Urothelium cell line (cell line): Measurements from ENCODE around the gene RORC.
"Not testable (repeated sequence)": the region's sequence is repeated elsewhere in the genome, so short reads cannot be mapped to it uniquely, and the experiment has no call there.

Source experiments
- DNase-seq: peaks from one replicate; pipeline ENCODE4 v3.0.0; 2011; ENCODE audit warnings: low spot score, mixed read lengths
- FAIRE-seq: peaks from 2 replicates; lab custom pipeline; 2011; peaks lifted over from hg19 to GRCh38; lab: Jason Lieb, UNC

The RORC gene

DNA sequence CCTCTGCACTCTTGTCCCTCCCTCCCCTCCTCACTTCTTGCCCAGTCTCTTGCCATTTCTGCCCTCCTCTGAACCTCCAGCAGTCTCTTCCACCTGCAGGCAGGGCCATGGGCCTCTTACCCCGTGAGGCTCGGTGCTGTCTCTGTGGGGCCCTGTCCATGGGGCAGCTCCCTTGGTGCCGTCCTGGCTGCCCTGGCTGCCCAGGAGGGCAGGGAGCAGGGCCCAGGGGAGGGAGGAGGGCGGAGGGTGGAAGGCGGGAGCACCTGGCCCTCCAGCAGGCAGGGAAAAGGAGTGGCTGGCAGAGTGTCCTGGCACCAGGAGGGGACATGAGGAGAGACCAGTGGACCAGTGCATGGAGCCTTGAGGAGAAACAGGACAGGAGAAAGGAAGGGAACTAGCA lies at the start of gene RORC:
RORC (minus strand) TSS at position 198 of the 400 bp plus-strand sequence; CDS start at position 160, 38 bp downstream.
- FAIRE-seq (no peak), DNase-seq (no peak)

DNA sequence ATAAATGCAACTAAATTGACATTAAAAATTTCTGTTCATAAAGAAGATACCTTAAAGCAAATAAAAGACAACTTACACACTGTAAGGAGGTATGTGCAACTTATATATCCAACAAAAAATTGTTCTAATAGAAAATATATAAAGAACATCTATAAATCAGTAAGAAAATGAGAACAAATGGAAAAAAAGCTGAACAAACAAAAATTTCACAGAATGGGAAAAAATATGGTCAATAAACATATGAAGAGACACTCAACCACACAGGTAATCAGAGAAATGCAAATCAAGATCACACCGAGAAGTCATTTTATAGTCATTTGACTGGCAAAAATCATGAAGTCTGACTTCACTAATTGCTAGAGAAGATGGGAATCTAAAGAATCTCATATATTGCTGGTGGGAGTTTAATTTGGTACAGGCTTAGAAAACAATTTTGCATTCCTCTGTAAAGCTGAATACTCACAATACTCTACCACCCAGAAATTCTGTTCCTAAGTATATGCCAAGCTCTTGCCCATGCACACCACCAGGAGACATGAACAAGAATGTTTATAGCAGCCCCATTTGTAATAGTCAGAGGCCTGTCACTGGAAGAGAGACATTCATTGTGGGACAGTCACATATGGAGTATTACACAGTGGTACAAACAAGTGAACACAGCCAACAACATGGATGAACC lies 44.0 kb upstream of the RORC start:
- DNase-seq (no peak), FAIRE-seq (no peak)

DNA sequence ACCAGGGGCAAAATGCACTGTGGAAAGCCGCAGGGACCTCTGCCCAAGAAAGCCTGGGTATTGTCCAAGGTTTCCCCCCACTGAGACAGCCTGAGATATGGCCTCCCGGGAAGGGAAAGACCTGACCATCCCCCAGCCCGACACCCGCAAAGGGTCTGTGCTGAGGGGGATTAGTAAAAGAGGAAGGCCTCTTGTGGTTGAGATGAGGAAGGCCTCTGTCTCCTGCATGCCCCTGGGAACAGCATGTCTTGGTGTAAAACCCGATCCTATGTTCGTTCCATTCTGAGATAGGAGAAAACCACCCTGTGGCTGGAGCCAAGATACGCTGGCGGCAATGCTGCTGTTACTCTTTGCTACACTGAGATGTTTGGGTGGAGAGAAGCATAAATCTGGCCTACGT lies 41.2 kb upstream of the RORC start:
- DNase-seq, FAIRE-seq: not testable (repeated sequence)

DNA sequence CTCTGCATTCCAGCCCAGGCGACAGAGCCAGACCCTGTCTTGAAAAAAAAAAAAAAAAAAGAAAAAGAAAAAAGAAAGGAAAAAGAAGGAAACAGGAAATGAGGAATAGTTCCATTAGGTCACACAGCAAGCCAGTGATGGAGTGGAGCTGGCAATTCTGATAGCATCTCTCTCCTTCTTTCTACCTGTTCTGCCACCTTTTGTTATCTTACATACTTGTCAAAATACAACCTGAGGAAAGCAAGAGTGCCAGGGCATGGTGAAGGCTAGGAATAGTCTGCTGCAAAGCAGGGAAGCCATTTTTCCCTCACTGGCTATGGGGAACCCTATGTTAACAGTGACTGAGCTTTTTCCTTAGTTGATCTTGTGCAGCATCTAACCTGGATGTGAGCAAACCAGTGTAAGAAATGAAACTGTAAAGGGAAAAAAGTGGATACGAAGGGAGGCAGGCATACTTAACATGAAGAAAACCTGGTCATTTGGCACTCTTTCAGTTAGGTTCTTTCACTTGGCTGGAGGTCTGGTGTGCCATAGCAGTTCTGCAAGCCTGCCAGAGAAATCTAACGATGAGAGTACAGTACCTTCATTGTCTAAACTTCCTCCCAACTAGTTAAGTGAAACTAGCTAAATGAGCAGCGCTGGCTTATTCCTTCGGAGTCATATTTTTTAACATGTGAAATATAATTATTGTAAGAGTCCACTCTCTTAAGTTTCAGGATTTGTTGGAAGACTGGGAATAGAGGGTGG lies 39.9 kb upstream of the RORC start:
- FAIRE-seq (no peak), DNase-seq (no peak)

DNA sequence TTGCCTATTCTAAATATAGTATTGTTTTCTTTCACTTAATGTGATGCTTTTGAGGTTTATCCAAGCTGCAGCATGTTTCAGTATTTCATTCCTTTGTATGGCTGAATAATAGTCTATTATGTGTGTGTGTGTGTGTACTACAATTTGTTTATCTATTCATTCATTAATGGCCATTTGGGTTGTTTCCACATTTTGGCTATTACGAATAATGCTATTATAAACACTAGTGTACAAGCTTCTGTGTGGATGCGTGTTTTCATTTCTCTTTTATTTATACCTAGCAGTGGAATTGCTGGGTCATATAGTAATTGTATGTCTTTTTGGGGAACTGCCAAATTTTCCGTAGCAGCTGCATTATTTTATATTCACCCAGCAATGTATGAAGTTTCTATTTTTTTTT lies 36.9 kb upstream of the RORC start:
- no peak for FAIRE-seq
- DNase-seq: no peak

DNA sequence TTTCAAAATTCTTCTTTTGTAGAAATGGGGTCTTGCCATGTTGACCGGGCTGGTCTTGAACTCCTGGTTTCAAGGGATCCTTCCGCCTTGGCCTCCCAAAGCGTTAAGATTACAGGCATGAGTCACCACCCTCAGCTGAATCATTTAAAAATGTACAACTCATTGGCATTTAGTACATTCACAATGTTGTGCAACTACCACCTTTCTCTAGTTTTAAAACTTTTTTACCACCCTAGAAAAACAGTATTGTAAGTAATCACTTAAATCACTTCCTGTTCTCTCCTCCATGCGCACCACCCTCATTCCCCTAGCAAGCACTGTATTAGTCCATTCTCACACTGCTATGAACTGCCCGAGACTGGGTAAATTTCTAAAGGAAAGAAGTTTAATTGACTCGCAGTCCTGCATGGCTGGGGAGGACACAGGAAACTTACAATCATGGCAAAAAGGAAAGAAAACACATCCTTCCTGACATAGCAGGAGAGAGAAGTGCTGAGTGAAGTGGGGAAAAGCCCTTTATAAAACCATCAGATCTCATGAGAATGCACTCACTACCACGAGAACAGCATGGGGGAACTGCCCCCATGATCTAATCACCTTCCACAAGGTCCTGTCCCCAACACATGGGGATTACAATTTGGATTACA lies 36.3 kb upstream of the RORC start:
- no peak for FAIRE-seq
- DNase-seq: no peak

DNA sequence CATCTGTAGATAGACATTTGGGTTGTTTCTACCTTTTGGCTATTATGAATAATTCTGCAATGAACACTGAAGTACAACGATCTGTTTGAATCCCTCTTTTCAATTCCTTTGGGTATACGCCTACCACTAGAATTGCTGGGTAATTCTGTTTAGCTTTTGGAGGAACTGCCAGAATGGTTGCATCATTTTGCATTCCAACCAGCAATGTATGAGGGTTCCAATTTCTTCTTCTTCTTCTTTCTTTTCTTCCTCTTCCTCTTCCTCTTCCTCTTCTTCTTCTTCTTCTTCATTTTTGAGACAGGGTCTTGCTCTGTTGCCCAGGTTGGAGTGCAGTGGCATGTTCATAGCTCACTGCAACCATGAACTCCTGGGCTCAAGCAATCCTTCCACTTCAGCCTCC lies 35.7 kb upstream of the RORC start:
- DNase-seq: no peak
- FAIRE-seq: no peak

DNA sequence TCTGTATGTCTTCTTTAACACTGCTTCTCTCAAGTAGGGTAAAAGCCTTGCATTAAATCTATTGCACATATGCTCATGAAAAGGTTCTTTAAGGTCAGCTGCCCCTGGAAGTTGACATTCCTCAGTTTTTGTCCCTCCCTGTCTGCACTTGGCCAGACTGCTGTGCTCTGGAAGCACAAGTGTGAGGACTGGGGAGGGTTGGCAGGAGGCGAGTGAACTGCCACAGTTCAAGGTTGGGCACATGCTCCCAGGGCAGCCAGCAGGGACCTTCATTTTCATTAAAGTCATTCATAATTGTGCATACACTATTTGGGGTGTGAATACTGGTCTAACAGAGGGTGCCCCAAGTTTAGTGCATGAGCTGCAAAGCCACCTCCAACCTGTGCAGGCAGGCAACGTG lies 32.8 kb upstream of the RORC start:
- FAIRE-seq (no peak), DNase-seq (no peak)

DNA sequence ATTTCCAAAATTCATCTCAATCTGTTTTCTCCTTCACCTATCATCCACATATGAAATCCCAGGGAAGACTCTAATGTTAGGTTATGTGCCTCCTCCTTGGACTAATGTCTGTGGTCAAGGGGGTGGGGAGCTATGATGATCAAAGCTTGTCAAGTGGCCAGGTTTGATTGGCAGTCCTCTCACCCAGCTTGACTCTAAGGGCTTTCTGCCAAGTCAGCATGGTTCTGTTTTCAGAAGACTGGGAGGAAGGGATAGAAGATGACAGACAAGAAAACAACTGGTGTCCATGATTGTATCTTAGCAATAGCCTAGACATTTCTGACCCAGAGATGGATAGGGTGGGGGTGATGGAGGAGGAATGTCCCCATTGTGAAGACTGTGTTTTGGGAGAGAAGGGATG lies 31.0 kb upstream of the RORC start:
- FAIRE-seq (no peak), DNase-seq (no peak)

DNA sequence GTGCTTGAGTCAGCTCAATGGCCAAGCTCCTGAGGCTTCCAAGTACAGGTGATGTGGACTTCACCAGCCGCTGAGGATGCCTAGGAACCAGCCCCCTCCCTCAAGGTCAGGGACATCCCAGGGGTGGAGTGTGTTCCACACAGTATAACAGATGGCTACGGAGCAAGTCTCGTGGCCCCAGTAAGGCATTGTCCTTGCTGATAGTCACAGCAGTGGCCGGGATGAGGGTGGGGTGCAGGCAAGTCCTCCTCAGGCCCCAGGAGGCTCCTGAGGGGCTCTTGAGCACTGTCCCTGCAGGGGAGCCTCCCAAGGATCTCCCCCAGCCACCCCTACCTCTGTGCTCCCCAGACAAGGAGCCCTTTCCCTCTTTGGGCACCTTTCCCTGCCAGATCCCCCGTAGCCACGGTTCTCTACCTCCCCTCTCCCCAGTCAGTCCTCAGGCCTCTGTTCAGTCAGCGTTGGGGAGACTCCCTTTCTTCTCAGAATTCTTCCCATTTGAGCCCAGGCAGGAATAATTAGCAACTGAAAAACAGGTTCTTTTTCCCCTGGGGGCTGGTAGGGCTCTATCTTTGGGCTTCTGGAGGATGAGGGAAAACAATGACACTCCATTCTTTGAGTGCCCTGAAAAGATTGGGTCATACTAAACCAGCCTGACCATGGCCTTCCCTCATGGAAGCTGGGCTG lies 29.0 kb upstream of the RORC start:
- no peak for DNase-seq
- no peak for FAIRE-seq

DNA sequence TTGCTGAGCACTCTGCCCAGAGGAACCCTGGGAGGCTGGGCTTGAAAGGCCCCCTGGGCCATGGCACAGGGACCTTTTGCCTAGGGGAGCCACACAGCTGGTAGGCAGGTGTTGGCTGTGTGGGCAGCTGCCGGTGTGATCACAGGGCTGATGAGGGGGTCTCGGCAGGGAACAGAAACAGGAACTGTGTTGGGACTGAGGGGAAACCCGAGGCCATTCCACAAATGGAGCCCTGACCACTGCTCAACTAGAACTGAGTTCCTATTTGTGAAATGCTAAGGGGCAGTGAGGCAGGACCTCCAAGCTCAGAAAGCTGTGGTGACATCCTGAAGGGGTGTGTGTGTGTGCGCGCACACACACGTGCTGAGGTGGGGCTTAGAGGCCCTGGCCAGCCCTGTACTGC lies 28.3 kb upstream of the RORC start:
- FAIRE-seq: no peak
- no peak for DNase-seq

DNA sequence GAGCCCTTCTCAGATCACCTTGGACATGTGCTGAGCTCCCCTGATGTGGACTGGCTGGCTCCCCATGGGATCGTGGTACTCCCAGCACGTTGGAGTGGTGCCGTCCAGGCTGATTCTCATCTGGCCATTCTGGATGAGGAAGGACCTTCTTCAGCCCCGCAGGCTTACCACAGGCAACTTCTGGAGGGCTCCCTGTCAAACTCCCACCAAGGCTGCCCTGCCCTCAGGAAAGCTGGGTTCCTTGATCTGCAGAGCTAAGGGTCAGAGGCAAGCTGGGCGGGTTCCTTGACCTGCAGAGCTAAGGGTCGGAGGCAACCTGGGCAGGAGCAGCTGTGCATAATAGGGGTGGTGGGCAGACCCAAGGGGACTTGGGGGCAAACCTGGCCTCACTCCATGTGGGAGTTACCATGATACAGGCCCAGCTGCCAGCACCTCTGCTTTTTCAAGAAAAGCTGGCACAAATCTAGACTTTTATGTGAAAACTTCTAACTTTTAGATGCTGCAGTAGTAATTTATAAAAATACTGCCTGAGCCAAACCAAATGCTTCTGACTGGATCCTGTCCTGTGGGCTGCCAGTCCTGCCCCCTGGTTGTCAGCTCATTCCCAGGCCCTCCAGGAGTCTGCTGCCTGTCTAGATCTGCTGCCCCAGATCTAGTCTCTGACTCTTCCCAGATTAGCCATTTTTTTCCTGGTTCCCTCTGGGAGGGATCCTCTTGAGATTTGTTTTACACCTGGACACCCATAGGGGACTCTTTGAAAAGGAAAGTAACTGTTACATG lies 27.5 kb upstream of the RORC start:
- FAIRE-seq: no peak
- no peak for DNase-seq

DNA sequence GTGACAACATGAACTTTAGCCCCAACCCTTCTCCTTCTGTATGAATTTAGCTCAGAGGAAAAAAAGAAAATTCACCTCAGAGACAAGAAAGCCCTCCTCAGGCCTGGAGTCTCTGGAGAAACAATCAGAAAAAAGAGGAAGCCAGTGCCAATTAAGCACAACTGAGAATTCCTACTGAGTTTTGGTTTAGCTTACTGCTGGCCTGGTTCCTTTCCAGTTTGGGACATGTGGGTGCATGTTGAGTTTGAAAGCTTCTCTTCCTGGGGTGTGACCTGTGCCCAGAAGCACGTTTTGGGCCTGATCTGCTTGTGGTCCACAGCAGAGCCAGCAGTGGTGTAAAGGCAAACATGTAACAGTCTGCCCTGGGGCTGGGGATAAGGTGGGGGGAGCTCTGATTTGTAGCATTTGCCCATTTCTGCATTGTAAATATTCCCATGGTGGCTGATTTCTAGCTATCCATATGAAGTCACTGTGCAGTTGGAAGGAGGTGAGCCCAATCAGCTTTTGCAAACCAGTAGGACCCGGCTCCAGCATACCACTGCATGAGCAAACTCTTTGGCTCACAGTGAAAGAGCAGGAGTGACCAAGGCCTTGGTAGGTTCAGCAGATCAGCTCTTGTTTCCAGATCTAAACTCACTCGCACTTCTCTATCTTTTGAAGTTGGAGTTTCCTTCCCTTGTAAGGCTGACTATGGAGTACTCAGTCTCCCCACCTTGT lies 26.6 kb upstream of the RORC start:
- no peak for FAIRE-seq
- no peak for DNase-seq

DNA sequence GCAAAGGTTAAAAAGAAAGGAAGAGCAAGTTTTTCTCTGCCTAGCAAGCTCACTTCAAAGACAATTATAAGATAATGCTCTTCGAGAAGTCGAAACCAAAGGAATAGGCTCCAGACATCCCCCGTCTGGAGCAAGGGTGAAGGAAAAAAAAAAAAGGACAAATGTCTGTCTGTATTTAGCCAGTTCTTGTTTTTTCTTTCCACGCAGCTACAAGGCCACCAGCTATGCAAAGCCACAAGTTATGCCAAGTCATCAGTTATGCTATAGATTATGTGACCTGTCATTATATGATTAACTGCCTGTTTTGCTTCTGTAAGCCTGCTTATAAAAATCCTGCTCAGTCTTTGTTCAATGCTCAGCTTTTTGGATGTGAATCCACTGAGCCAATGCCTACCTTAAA lies 24.3 kb upstream of the RORC start:
- no peak for DNase-seq

DNA sequence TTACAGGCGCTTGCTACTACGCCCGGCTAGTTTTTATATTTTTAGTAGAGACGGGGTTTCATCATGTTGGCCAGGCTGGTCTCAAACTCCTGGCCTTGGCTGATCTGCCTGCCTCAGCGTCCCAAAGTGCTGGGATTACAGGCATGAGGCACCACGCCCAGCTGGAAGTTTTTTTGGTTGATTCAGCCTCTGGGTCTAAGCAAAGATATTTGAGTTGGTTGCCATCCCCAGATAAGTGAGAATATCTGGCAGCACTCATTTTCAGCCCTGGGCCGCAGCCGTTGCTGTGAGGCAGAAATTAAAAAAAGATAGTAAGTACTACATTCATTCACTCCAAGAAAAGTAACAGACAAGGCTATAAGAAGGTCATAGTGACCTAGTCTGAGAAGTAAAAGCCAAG lies 23.9 kb upstream of the RORC start:
- not testable (repeated sequence) for DNase-seq, FAIRE-seq

More for the DNA sequence above, 24.3 kb upstream of the RORC start:
- FAIRE-seq: no peak

DNA sequence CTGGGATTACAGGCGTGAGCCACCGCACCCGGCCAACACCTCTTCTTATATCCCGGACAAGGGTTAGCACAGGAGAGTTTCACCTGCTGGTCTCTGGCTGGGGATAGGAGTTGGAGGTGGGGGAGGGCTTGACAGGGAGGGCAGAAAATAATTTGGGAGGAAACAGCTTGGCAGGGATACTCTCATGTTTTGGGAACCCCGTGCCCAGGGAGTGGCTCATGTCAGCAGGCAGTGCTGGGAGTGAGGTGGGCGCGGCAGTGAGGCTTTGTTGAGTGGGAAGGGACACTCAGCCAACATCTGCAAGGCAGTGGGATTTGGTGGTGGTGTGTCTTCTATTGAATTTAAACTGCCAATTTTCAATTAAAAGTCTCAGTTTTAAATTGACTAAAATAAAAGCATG lies 23.1 kb upstream of the RORC start:
- no peak for DNase-seq
- FAIRE-seq: no peak

DNA sequence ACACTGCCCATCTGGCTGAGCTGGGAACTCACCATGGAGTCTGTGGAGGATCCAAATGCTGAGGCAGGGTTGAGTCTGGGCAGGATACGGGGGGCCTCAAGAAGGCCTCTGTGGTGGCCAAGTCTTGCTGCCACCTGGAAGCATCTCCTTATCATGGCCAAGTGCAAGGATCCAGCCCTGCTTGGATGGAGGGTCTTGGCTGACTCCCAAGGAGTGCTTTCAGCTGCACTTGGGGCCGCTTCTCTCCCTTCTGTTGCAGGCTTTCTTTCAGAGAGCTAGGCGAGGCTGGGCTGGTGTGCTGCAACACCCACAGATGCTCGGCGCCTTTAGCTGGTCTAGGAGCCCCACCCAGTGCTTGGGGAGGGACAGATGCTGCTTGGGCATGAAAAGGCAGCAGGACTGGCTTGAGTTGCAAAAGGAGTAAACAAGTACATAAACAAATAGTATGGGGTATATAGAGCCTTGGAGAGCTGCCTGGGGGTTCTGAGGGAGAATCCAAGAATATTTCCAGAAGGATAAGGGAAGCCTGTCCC lies 21.9 kb upstream of the RORC start, which contains the start of gene THEM5:
THEM5 (minus strand) TSS at position 302 of the 533 bp plus-strand sequence; CDS start at position 155, 147 bp downstream.
- no peak for FAIRE-seq
- DNase-seq: no peak

DNA sequence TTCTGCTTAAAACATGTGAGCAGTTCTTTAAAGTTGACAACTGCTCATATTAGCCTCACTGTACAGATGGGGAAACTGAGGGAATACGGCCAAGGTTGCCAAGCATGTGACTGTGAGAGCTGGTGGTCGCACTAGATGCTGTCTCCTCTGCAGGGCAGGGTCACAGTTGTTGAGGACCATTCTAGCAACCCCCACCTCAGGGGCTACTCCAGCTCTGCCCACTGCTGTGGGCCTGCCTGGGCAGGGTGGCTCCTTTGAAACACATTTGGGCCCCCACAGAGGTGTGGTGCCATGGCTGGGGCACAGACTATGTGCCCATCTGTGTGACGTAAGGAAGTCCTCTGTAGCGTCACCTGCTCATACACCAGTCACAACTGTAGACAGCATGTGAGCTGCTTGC lies 21.1 kb upstream of the RORC start:
- no peak for DNase-seq
- no peak for FAIRE-seq

DNA sequence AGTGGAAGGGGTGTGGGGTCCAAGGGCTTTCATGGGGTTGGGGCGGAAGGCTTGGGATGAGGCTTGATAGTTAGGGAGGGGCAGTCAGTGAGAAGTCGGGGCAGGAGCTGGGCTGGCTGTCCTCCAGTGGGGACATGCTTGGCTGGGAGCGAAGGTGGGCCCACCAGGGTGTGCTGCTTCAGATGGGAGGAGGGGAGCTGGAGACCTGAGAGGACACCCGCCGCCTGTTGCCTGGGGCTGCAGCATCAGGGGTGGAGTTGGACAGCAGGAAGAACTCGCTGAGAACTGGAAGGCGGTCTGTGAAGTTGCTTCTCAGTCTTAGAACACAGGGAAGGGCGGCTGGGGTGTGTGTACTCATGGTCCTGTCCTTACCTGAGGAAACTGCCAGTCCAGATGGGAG lies 20.3 kb upstream of the RORC start:
- FAIRE-seq (no peak), DNase-seq (no peak)

DNA sequence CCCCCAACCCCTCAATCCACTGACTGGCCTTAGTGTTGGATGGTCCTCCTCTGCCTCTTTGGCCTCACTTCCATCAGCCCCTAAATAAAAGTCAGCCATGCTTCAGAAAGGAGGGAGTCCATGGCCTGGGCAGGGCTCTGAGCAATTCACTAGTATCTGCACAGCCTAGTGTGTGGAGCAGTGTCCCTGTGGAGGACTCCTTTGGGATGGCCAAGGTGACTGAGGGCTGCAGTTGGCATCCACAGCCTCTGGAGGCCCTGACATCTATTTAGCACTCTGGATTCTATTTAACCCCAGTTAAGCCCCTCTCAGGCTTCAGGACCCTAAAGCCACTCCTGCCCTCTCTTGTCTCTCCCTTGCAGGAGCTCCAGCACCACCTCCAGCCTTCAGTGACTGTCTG lies 18.3 kb upstream of the RORC start:
- FAIRE-seq: no peak
- no peak for DNase-seq
